GM12891 (cell line): Measurements from ENCODE around the gene ARHGAP11A.

ENCODE experiments used
- POLR2A ChIP-seq: IDR thresholded peaks from 2 replicates; pipeline ENCODE4 v1.6.1; 2011; ENCODE audit warnings: low read depth, low read length, control low read depth
- POLR2AphosphoS5 ChIP-seq: IDR thresholded peaks from 2 replicates; pipeline ENCODE4 v1.6.1; 2011; ENCODE audit warnings: low read depth, low read length, control low read depth
- TAF1 ChIP-seq: IDR thresholded peaks from 2 replicates; pipeline ENCODE4 v1.6.1; 2011; ENCODE audit warnings: low read depth, low read length, control low read depth

- TF ChIP-seq POLR2A (no peak), POLR2AphosphoS5 (no peak), TAF1 (no peak)
These were observed 41.2 kb downstream of the ARHGAP11A start for GRCh38 chr15:32656496-32656895.
